Midbrain (tissue), 1 donor: ENCODE results near the gene PAX1.

Experiments
- DNase-seq: peaks from one replicate; lab custom pipeline; 2025; lab: John Stamatoyannopoulos, UW

The PAX1 gene

DNA sequence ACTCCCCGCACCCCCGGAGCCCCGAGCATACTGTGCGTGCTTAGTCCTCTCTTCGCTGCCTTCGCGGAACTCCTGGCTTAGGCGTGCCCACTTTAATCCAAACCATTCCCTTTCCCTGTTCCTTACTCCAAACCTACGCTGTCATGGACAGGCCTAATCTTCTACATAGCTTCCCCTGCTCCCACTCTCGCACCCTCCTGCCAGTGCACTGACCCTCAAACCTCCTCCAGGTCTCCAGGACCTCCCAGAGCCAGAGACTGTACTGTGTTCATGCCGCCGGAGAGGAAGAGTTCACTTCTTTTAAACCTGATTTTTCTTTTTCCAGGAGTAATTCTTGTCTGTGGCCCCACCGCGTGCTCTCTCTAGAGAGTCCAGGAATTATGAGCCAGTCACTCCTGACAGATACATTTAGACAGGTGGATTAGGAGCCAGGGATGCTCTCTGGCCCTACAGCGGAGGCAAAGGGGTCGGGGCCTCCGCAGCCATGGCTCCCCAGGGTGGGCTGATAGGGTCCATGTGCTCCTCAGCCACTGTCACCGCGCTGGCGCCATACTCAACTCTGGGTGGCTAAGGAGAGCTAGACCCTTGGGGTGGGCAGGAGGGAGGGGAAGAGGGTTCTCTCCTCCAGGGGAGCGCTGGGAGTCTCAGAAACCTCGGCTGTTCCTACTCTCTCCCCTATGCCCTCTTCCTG, 1.6 kb upstream of the PAX1 start:
- DNase-seq: no peak

DNA sequence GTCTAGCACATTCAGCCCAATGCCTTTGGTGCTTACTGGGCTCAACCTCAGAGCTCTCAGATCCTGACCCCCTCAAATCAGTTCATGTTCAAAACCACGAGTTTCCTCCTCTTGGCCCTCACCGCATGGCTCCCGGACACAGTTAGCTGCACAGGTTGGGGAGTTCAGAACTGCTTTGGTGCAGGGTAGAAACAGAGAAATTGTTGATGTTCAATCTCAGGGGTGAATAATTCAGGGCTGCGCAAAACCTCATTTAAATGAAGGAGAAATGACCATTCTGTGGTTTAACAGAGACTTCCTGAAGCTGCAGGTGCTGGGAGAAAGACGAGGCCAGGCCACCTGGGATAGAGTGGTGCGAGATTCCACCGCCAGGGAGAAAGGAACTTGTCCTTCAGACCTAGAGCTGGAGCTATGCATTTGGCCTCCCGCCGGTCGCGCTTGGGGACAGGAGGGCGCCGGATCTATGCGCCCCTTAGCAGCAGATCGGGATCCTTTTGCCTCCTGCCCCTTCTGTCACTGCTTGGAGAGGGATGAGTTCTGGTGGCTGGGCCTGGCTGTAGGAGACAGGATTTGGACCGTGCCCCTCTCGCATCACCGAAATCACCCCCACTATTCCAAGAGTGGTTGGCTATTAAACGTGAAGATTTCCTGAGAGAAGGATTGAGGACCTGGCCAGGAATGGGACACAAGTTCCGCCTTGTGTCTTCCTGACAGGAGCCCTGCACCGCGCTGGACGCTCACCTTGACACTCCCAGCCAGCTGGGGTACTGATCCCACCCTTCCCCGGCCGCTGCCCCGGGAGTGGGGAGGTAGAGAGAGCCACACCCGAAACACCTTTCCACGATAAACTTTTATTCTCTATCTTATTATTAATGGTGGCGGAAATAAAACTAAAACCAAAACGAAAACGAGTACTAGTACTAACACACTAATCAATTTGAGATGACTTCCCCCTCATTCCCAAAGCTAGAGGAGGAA, 767 bp upstream of the PAX1 start:
- DNase-seq: no peak

DNA sequence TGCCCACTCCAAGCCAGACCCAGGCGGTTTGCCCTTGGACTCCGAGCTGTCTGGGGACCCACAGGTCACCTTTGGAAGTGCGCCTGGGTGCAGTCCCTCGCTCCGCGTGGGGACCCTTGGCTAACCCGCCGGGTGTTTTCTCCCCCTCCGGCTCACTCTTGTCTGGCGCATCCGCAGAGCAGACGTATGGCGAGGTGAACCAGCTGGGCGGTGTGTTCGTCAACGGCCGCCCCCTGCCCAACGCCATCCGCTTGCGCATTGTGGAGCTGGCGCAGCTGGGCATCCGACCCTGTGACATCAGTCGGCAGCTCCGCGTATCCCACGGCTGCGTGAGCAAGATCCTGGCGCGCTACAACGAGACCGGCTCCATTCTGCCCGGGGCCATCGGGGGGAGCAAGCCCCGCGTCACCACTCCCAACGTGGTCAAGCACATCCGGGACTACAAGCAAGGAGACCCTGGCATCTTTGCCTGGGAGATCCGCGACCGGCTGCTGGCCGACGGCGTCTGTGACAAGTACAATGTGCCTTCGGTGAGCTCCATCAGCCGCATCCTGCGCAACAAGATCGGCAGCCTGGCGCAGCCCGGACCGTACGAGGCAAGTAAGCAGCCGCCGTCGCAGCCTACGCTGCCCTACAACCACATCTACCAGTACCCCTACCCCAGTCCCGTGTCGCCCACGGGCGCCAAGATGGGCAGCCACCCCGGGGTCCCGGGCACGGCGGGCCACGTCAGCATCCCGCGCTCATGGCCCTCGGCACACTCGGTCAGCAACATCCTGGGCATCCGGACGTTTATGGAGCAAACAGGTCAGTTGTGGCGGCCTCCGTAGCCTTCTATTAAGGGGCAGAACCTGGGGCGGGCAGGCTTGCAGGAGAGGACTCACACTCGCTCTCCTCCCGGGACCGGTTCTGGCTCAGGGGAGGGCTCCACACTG, 1.1 kb downstream of the PAX1 start:
- no peak for DNase-seq

DNA sequence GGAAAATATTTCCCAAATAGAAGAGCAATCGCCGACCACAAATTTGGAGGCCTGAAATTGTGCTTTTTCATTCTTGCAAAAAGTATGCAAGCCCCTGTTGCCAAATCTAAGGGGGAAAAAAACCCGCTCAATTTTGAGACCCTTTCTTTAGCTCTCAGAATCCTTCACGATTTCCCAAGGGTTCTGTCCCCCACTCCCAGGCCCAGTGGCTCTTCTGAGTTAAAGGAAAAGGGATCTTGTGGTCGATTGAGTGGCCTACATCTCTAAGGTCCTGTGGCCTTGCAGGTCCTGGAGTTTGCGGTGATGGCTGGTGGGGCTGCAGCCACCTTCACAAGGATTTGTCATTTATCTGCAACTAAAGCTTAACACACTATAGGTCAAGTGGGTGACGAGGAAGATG, 1.8 kb downstream of the PAX1 start:
- no peak for DNase-seq

GRCh38 chr20:21707999-21708737, 2.7 kb downstream of the PAX1 start:
- no peak for DNase-seq

- DNase-seq: no peak
Observed at GRCh38 chr20:21708738-21709534, 3.5 kb downstream of the PAX1 start.

GRCh38 chr20:21709535-21709904, 4.1 kb downstream of the PAX1 start:
- DNase-seq: no peak

- no peak for DNase-seq
Observed at GRCh38 chr20:21710341-21710740, 4.9 kb downstream of the PAX1 start.

DNA sequence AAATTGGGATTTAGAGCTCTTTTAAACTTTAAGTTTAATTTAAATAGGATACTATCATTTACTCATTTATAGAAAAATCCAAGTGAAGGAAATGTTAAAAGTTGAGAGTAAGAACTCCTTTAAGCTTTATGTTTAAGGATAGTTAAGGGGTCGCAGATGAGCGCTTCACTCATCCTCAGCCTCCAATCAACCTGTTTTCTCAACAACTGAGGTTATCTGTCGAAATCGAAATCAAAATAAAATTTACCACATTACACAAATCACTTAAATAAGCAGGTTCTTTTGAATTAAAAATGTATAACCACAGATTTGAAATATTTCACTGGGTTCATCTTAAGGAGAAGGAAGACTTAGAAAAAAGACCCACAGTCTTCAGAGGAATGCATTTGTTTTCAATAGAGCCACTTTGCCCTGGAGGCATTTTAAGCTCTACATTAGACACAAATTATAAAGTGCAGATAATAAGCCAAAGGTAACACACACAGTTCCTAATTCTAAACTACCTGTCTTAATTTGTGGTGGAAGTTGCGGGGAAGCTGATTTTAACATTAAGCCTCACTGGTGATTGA, 5.5 kb downstream of the PAX1 start:
- no peak for DNase-seq

GRCh38 chr20:21712443-21713059, 7.1 kb downstream of the PAX1 start:
- no peak for DNase-seq

DNA sequence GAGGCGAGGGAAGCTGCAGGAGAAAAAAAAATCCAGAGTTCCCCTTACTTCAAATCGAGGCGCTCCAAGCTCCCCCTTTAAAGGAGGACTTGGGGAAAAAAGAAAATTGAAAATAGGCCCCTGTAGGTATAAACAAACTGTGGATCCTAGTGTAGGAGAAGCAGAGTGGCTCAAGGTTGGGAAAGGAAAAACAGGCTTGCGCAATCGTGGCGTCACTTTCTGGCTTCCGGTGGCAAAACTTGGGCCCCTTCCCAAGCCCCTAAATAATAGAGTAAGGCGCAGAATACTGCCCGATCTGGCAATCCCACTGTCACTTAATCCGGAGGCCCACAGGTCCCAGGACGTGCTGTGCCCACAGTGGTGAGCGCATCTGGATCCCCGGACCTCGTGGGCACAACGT, 8.0 kb downstream of the PAX1 start:
- no peak for DNase-seq

DNA sequence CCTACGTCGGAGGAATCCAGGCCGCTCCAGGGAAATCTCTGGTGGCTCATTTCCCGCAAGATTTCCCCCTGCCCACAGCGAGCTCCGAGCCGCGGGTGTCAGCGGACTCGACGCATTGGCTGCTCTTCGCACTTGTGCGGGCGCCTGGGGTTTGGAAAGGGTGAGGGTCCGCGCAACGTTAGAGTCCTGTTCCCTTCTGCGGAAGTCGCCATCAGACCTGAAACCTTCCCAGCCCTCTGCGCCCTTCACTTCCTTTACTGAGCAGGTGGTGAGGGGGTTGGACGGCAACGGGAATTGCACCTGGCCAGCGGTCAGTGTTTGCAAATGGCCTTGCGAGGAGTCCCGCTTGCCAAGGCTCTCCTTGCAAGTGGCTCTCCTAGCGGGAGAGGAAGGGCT, 8.4 kb downstream of the PAX1 start:
- DNase-seq: no peak

DNA sequence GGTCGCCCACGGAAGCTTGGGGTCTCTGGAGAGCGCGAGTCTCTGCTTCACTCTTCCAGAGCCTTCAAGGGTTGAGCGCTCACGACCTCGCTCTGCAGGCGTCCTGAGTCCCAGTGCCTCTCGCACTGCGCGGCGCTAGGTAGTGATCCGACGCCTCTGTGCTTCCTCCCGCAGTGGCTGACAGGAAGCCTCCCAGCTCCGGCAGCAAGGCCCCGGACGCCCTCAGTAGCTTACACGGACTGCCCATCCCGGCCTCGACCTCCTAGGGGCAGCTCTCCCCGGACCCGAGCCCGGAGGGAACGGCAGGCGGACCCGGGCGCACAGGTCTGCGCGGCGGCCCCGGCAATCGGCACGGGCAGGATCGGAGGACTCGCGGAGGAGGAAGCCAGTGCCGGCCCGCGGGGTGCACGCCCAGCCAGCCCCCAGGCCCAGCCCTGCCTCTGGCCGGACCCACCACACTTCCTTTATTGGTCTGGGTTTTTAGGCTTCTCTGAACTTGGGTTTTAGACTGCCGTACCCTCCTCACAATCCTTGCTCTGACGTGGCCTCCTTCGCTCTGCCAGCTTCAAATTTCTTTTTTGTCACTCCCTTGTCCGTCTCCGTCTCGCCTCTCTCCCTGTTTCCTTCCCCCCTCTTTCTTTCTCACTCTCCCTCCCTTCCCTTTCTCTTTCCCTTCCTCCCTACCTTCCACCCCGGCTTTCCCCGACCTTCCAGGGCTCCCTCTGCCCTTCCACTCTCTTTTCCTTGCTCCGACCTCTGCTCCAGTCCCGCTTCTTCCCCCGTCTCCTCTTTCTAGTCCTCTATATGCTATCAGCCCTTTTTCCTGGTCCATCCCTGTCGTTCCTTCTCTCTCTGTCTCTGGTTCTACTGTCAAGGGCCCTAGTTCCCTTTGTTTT, 9.1 kb downstream of the PAX1 start:
- no peak for DNase-seq

DNA sequence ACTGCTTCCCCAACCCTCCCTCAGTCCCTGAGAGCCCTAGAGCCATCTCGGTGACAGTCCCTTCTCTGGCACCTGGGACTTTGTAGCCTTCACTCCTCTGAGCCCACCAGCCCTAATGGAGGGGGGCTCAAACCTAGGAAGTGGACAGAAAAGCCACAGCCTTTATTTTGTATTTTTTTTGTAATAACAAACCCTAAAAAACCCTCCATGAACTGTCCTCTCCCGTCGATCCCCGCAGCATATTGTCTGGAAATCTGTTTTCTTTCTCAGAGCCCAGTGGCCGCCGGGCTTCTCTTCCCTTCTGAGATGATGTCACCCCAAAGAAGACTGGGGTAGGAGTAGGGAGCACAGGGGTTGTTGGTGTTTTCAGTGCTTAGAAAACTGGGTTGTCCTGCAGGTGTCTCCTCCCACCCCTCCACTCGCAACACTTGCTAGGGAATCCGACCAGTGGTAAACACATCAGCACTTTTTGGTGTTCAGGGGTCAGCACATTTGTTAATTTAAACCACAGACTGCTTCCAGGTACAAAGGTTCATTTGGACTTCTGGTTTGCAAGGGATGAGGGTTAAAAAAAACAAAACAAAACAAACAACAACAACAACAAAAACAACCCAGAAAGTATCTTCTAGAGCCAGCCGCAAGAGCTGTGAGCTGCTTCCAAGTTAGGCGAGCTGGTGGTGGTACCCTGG, 9.9 kb downstream of the PAX1 start:
- no peak for DNase-seq

GRCh38 chr20:21719592-21720214, 14.2 kb downstream of the PAX1 start:
- DNase-seq: peak; percentile 61

DNA sequence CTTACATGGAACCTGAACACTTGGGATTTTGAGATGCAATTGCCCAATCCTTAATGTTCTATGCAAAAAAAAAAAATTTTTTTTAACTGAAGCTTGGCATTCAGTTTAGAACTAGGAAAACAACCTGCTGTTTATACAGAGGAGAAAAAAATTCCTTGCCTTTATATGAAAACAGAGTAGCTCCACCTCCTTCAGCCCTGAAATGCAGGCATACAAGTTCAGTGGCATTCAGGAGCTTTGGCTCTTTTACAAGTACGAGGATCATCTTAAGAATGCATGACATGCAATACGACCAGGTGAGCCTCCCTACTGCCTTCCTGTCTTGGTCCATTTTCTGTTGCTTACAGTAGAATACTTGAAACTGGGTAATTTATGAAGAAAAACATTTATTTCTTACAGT, 20.4 kb downstream of the PAX1 start:
- no peak for DNase-seq

GRCh38 chr20:21729316-21729715, 23.9 kb downstream of the PAX1 start:
- no peak for DNase-seq

DNA sequence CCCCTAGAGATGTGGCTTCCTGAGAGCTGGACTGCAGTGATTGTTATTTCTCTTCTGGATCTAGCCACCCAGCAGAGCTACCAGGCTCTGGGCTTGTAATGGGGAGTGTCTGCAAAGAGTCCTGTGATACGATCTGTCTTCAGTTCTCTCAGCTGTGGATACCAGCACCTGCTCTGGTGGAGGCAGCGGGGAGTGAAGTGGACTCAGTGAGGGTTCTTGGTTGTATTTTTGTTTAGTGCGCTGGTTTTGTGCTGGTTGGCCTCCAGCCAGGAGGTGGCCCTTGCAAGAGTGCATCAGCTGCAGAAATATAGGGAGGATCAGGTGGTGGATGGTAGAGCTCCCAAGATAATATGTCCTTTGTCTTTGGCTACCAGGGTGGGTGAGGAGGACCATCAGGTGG, 33.7 kb downstream of the PAX1 start:
- no peak for DNase-seq
